Muscle layer of duodenum (tissue), 2 donors: ENCODE measurements around the gene FCGBP.
"Not testable (repeated sequence)": the region's sequence is repeated elsewhere in the genome, so short reads cannot be mapped to it uniquely, and the experiment has no call there.

Experiments
- H3K27ac ChIP-seq: one replicate; pipeline ENCODE4 v1.7.0; 2013; ENCODE audit warnings: mild to moderate bottlenecking, low read length
- H3K27me3 ChIP-seq: one replicate; pipeline ENCODE4 v1.7.0; 2013; ENCODE audit warnings: low read depth, mild to moderate bottlenecking, control low read depth, low read length
- H3K36me3 ChIP-seq, 2 donors: one replicate each; pipeline ENCODE4 v1.7.0; 2013; ENCODE audit warnings: low read length in 2 of 2, control low read depth in 1 of 2, mild to moderate bottlenecking in 1 of 2; ENCODE audit not compliant: insufficient read depth in 2 of 2, control insufficient read depth in 1 of 2
- H3K4me1 ChIP-seq, 2 donors: one replicate each; pipeline ENCODE4 v1.7.0; 2013; ENCODE audit warnings: low read length in 2 of 2, mild to moderate bottlenecking in 2 of 2, control low read depth in 1 of 2, moderate library complexity in 1 of 2; ENCODE audit not compliant: insufficient read depth in 2 of 2, control insufficient read depth in 1 of 2
- H3K4me3 ChIP-seq, 2 donors: one replicate each; pipeline ENCODE4 v1.7.0; 2013; ENCODE audit warnings: low read length in 2 of 2, low read depth in 1 of 2, mild to moderate bottlenecking in 1 of 2
- H3K9me3 ChIP-seq, 2 donors: one replicate each; pipeline ENCODE4 v1.7.0; 2013; ENCODE audit warnings: low read length in 2 of 2, control low read depth in 1 of 2, mild to moderate bottlenecking in 1 of 2; ENCODE audit not compliant: control insufficient read depth in 1 of 2
- donor health status: healthy.

The FCGBP gene

DNA sequence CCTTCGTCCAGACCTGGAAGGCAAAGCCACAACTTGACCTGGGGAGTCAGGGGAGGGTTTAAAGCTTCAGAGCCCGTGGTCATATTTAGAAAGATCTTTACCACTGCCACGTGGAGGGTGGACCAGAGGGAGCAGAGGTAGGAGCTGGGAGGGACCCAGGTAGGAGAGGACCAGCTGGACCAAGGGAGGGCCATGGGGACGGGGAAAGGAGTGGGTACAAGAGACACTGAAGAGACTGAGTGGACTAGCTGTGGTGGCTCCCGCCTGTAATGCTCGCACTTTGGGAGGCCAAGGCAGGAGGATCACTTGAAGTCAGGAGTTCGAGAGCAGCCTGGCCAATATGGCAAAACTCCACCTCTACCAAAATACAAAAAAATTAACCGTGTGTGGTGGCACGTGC is 49.7 kb downstream of the FCGBP start:
- H3K36me3 ChIP-seq, H3K4me3 ChIP-seq, H3K27ac ChIP-seq, H3K4me1 ChIP-seq, H3K9me3 ChIP-seq, H3K27me3 ChIP-seq: not testable (repeated sequence)
